AG10803 (cell line): ENCODE measurements around the gene CDK19.

ENCODE experiments used
- DNase-seq: peaks from one replicate; pipeline ENCODE4 v3.0.0; 2010; ENCODE audit warnings: low read depth
- H3K4me3 ChIP-seq: 2 replicates; pipeline ENCODE4 v1.5.1; 2011; ENCODE audit warnings: mild to moderate bottlenecking, low read length, control low read depth
- TF ChIP-seq, protein P1 (sequence below): conservative IDR thresholded peaks from 2 replicates; pipeline ENCODE4 v1.5.1; 2011; ENCODE audit warnings: mild to moderate bottlenecking, low read length, control low read depth, inconsistent platforms

CDK19 gene

DNA sequence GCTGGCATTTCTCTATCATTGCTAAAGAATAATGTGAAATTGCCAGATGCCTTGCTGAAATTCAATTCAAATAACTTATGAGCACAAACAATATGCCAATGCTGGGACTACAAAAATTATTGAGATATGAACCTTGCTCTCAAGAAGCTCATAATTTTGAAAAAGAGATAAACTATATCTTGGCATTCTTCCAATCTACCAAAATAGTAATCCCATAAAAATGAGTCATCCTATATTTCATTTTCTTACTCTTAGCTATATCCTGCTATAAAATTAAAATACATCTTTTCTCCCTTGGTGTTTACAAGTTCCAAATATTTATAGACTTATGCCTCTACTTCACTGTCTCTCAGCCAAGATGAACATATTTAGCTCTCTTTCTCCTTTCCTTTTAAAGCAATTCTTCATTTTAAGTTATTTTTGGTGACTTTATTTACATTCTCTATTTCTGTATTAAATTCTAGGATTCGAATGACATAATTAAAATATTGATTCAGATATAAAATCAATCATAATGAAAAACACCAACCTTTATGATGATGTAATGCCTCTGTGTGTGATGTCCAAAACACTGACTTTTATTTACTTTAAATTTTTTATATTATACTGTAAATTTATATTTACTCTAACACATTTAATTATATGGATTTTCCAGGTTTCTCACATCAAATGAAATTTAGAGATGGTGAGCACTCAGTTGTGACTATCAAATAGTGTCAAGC, 152.6 kb downstream of the CDK19 start:
- TF ChIP-seq, protein P1, sequence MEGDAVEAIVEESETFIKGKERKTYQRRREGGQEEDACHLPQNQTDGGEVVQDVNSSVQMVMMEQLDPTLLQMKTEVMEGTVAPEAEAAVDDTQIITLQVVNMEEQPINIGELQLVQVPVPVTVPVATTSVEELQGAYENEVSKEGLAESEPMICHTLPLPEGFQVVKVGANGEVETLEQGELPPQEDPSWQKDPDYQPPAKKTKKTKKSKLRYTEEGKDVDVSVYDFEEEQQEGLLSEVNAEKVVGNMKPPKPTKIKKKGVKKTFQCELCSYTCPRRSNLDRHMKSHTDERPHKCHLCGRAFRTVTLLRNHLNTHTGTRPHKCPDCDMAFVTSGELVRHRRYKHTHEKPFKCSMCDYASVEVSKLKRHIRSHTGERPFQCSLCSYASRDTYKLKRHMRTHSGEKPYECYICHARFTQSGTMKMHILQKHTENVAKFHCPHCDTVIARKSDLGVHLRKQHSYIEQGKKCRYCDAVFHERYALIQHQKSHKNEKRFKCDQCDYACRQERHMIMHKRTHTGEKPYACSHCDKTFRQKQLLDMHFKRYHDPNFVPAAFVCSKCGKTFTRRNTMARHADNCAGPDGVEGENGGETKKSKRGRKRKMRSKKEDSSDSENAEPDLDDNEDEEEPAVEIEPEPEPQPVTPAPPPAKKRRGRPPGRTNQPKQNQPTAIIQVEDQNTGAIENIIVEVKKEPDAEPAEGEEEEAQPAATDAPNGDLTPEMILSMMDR: no peak
- DNase-seq: no peak
- H3K4me3 ChIP-seq: no peak overlapping the region

DNA sequence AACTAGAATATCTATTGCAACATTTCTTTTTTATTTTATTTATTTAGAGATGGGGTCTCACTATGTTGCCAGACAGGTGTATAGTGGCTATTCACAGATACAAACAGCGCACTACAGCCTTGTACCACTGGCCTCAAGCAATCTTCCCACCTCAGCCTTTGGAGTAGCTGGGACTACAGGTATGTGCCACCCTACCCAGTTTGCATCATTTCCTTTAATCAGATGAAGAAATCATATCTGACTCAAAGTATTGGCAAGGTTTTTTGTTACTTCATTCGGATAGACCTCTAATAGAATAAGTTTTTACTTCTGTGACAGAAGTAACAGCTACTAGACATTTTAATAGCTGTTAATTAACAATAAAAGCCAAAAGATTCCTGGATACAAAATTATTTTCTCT, 153.9 kb downstream of the CDK19 start:
- no peak for DNase-seq
- H3K4me3 ChIP-seq: no peak overlapping the region
- TF ChIP-seq, protein P1: no peak

DNA sequence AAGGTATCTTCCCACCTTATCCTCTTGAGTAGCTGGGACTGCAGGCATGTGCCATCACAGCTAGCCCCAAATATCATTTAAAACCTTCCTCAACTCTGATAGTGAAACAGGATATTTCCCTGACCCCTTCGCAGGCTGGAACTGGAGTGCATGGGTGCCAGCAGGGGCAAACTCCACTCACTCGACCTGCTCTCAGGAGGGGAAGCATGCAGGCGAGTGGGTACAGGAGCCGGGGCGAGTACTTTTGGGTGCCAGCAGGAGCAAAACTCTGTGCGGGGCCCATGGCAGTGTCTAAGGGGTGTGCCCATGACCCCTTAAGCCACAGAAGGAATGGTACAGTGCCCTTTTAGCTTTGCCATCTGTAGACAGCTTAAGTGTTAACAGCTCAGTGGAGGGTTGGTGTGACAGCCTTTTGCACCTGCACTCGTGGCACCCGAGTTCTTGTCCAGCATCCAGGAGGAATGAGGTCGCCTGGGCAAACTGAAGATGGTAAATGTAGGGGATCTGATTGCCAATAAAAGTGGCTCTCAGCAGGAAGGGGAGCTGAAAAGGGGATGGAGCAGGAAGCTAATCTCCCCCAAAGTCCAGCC, 155.1 kb downstream of the CDK19 start:
- DNase-seq: no peak
- TF ChIP-seq, protein P1: no peak
- no peak overlapping the region for H3K4me3 ChIP-seq

DNA sequence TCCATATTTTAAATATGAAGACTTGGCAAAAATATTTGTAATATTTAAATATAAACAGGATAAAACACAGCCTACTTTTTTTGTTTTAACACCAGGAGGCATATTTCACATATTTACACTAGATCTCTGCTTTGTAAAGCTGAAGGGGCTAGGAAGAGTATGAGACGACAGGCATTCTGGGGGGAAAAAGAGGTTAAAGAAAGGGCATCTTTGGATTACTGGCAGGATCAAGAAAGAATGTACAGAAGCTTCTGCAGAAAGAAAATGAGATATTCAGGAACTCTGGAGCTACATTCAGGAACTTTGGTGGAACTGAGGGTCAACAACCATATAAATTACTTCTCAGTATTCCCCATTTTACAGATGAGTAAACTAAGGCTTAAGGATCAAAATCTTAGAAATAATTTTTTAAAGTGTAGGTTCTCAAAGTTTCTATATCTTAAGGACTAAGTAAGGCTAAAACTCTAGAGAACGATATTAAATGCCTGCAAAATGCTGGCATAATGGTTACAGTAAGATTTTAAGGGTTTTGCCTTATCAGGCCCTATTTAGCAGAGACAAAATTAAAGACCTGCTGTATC, 156.5 kb downstream of the CDK19 start:
- DNase-seq: no peak
- TF ChIP-seq, protein P1: no peak
- H3K4me3 ChIP-seq: no peak overlapping the region

DNA sequence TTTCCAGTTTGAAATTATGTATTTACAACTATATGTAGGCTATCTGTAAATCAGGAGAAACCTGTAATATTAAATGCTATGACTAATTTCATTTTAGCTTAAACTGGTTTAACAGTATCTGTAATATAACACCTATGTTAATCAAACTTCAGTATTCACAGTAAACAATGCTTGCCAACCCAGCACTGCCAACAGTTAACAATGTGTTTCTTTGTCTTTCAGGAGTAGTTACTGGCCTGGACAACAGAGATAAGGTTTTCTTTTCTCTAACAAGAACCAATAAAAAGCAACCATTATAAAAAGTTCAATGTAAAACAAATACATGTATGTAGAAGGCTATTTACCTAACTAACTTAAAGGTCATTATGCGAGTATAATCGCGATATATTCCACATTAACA, 158.8 kb downstream of the CDK19 start:
- no peak overlapping the region for H3K4me3 ChIP-seq
- DNase-seq: no peak
- TF ChIP-seq, protein P1: no peak

DNA sequence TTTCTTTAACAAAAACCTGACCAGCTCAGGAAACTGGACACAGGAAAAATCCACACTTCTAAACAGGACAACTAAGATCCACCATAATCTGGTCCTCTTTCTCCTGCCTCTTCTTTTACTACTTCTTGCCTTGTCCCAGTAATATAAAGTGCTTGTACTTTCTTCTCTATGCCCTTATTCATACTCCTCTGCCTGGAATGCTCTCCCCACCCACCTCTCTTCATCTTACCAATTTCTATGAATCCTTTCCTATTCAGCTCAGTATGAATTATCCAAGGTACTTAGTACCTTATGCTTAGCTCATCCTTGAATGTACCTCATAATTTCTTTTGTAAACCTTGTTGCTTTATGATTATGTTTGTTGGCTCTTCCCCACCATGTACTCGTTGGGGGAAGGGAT, 159.4 kb downstream of the CDK19 start:
- TF ChIP-seq, protein P1: no peak
- no peak for DNase-seq

DNA sequence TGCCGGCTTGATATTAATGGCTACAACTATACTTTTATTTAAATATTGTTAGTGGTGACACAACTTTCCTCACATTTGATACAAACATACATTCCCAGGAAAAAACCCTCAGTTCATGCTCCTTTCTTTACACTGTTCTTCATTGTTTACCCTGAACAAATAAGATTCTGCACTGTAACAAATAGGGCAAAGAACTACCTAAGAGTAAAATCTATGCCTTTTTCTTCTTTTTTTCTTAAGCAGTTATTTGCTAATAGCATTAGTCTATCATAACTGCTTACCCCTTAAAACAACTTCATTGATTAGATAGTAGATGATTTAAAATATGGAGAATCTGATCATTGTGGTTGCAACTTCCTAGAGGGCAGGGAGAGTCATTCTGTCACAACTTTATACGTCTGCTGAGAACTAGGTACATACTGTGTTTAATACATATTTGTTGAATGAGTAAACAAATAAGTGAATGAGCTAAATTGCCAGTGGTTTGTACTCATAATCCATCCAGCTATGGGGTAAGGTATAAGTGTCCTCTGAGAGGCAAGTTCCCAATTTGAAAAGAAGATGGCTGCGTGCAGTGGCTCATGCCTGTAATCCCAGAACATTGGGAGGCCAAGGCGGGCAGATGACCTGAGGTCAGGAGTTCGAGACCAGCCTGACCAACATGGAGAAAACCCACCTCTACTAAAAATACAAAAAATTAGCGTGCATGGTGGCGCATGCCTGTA, 161.0 kb downstream of the CDK19 start:
- peak; percentile 5 for DNase-seq
- no peak overlapping the region for H3K4me3 ChIP-seq
- TF ChIP-seq, protein P1: no peak

More for the DNA sequence above, 159.4 kb downstream of the CDK19 start:
- H3K4me3 ChIP-seq: no peak overlapping the region
